GM23338 (cell line): ENCODE measurements around the gene KIR2DL1. TPM values are rescaled to one million over a fixed set of nuclear protein-coding genes. Genes with fewer than 3 reads are reported as not detected.
"Not testable (repeated sequence)": the region's sequence is repeated elsewhere in the genome, so short reads cannot be mapped to it uniquely, and the experiment has no call there.

ENCODE experiments used
- ATAC-seq: fragments of 200-7000 bp; cut with Tn5 transposase; 3 replicates; pipeline ENCODE4 v1.9.1; 2020
- DNase-seq: peaks from one replicate; pipeline ENCODE4 v3.0.0-alpha.2; 2015; ENCODE audit warnings: low spot score
- H2AFZ ChIP-seq: fragments of 200-600 bp; sonication (generic); 2 replicates; pipeline ENCODE4 v1.8.0; 2016; ENCODE audit warnings: antibody characterized with exemption, mild to moderate bottlenecking, moderate library complexity
- H3F3A ChIP-seq: fragments of 200-600 bp; sonication (generic); replicated peaks from 2 replicates; pipeline ENCODE4 v1.8.0; 2017; ENCODE audit warnings: antibody characterized with exemption, mixed run types, low read depth
- H3K27ac ChIP-seq: fragments of 200-600 bp; sonication (generic); 2 replicates; pipeline ENCODE4 v1.6.1; 2016; ENCODE audit warnings: low read depth
- H3K27me3 ChIP-seq: fragments of 200-600 bp; sonication (generic); 2 replicates; pipeline ENCODE4 v1.8.0; 2016; ENCODE audit warnings: mild to moderate bottlenecking, mixed run types, moderate library complexity; ENCODE audit not compliant: insufficient read depth
- H3K36me3 ChIP-seq: fragments of 200-600 bp; sonication (generic); 2 replicates; pipeline ENCODE4 v1.8.0; 2016; ENCODE audit warnings: mild to moderate bottlenecking; ENCODE audit not compliant: insufficient read depth
- H3K4me1 ChIP-seq: fragments of 200-600 bp; sonication (generic); 2 replicates; pipeline ENCODE4 v1.8.0; 2016; ENCODE audit warnings: mild to moderate bottlenecking, moderate library complexity; ENCODE audit not compliant: insufficient read depth
- H3K4me2 ChIP-seq: fragments of 200-600 bp; sonication (generic); 2 replicates; pipeline ENCODE4 v1.7.1; 2017; ENCODE audit warnings: mixed run types
- H3K4me3 ChIP-seq: fragments of 200-600 bp; sonication (generic); 2 replicates; pipeline ENCODE4 v1.6.1; 2016; ENCODE audit warnings: mixed run types
- H3K79me2 ChIP-seq: fragments of 200-600 bp; sonication (generic); replicated peaks from 2 replicates; pipeline ENCODE4 v1.8.0; 2017; ENCODE audit warnings: mild to moderate bottlenecking; ENCODE audit not compliant: insufficient read depth
- H3K9me2 ChIP-seq: fragments of 200-600 bp; sonication (generic); 2 replicates; pipeline ENCODE4 v1.8.0; 2017; ENCODE audit not compliant: insufficient read depth
- H4K20me1 ChIP-seq: fragments of 200-600 bp; sonication (generic); replicated peaks from 2 replicates; pipeline ENCODE4 v1.8.0; 2017; ENCODE audit warnings: mild to moderate bottlenecking; ENCODE audit not compliant: insufficient read depth
- H3K27ac Mint-ChIP-seq: 2 replicates; pipeline ENCODE4 v1.8.0; 2020; ENCODE audit warnings: inconsistent platforms, mild to moderate bottlenecking, moderate library complexity, mixed read lengths
- H3K27me3 Mint-ChIP-seq: 3 replicates; pipeline ENCODE4 v1.8.0; 2022; ENCODE audit warnings: low read depth, mild to moderate bottlenecking, moderate library complexity, mixed read lengths, inconsistent platforms; ENCODE audit not compliant: insufficient read depth, poor library complexity
- H3K36me3 Mint-ChIP-seq: 3 replicates; pipeline ENCODE4 v1.8.0; 2021; ENCODE audit warnings: low read depth, mild to moderate bottlenecking, inconsistent platforms, moderate library complexity, mixed read lengths
- H3K4me1 Mint-ChIP-seq: 3 replicates; pipeline ENCODE4 v1.8.0; 2020; ENCODE audit warnings: mild to moderate bottlenecking, inconsistent platforms, mixed read lengths
- H3K4me3 Mint-ChIP-seq: 3 replicates; pipeline ENCODE4 v1.8.0; 2021; ENCODE audit warnings: moderate library complexity, mild to moderate bottlenecking, inconsistent platforms, mixed read lengths
- H3K9me3 Mint-ChIP-seq: 3 replicates; pipeline ENCODE4 v1.8.0; 2020; ENCODE audit warnings: moderate library complexity, mild to moderate bottlenecking, inconsistent platforms, mixed read lengths
- CREB1 ChIP-seq: fragments of 250-450 bp; sonication (Bioruptor Pico); IDR thresholded peaks from 2 replicates; pipeline ENCODE4 v1.5.0; 2020; ENCODE audit warnings: low read depth, mild to moderate bottlenecking, moderate library complexity
- EZH2 ChIP-seq: fragments of 200-600 bp; sonication (generic); IDR thresholded peaks from one replicate; pipeline ENCODE4 v1.8.0; 2017; ENCODE audit warnings: antibody characterized with exemption, mild to moderate bottlenecking, low read depth; ENCODE audit not compliant: unreplicated experiment
- EZH2phosphoT487 ChIP-seq: fragments of 200-600 bp; sonication (generic); IDR thresholded peaks from one replicate; pipeline ENCODE4 v1.8.1; 2018; ENCODE audit warnings: antibody characterized with exemption; ENCODE audit not compliant: unreplicated experiment
- JUNB ChIP-seq: IDR thresholded peaks from one replicate; pipeline ENCODE4 v1.6.1; 2016; ENCODE audit warnings: antibody characterized with exemption; ENCODE audit not compliant: unreplicated experiment
- POLR2AphosphoS5 ChIP-seq: IDR thresholded peaks from 2 replicates; pipeline ENCODE4 v1.6.1; 2016; ENCODE audit warnings: antibody characterized with exemption, low read depth
- STAT1 ChIP-seq: IDR thresholded peaks from one replicate; pipeline ENCODE4 v1.6.1; 2016; ENCODE audit warnings: antibody characterized with exemption; ENCODE audit not compliant: unreplicated experiment
- ZNF114 ChIP-seq: fragments of 250-450 bp; sonication (Bioruptor Pico); IDR thresholded peaks from 2 replicates; pipeline ENCODE4 v1.5.0; 2020; ENCODE audit warnings: mild to moderate bottlenecking, moderate library complexity
- ZNF331 ChIP-seq: fragments of 250-450 bp; sonication (Bioruptor Pico); IDR thresholded peaks from 2 replicates; pipeline ENCODE4 v1.5.0; 2020; ENCODE audit warnings: low read depth, mild to moderate bottlenecking, moderate library complexity
- long read RNA-seq: library from polyadenylated mRNA; unstranded; transcript quantifications from one replicate; pipeline ENCODE4 v2.0.0, GENCODE V29; 2020; ENCODE audit not compliant: unreplicated experiment
- polyA plus RNA-seq: library from polyadenylated mRNA; unstranded; fragments of >200 nt; fragmentation: Nextera tagmentation; extraction: Ambion mirVana; gene quantifications from 2 replicates; pipeline ENCODE4 v1.2.1, GENCODE V29; 2016
- total RNA-seq: library from RNA; depleted of rRNA; stranded (reverse); fragments of >200 nt; shearing (Covaris generic); gene quantifications from 2 replicates; pipeline ENCODE4 v1.2.3, GENCODE V29; 2014; rRNA removed
- TF ChIP-seq, protein P1 (sequence below): IDR thresholded peaks from one replicate; pipeline ENCODE4 v1.6.1; 2018; ENCODE audit warnings: antibody characterized with exemption; ENCODE audit not compliant: unreplicated experiment
- TF ChIP-seq, protein P2 (sequence below): fragments of 250-450 bp; sonication (Bioruptor Pico); IDR thresholded peaks from 2 replicates; pipeline ENCODE4 v1.5.0; 2020; ENCODE audit warnings: mild to moderate bottlenecking, moderate library complexity
- TF ChIP-seq, protein P3 (sequence below), 2 experiments: fragments of 200-600 bp in 1 of 2; sonication (generic) in 1 of 2; conservative IDR thresholded peaks; 2 replicates each; pipeline versions ENCODE4 v1.5.1 to v1.6.1; 2016 to 2017; ENCODE audit warnings: antibody characterized with exemption in 2 of 2, low read depth in 2 of 2, mild to moderate bottlenecking in 2 of 2, moderate library complexity in 1 of 2

The KIR2DL1 gene
- total RNA-seq (not detected in 2 replicates), polyA plus RNA-seq (not detected in 2 replicates)
- long read RNA-seq = 0 reads

DNA sequence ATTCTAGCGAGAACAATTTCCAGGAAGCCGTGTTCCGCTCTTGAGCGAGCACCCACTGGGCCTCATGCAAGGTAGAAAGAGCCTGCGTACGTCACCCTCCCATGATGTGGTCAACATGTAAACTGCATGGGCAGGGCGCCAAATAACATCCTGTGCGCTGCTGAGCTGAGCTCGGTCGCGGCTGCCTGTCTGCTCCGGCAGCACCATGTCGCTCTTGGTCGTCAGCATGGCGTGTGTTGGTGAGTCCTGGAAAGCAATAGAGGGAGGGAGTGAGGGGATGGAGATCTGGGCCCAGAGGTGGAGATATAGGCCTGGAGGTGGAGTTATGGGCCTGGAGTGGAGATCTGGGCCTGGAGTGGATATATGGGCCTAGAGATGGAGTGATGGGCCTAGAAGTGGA lies at the start of gene KIR2DL1:
Gene KIR2DL1 (plus strand): TSS at position 148 of the 400 bp plus-strand sequence. CDS start 58 bp downstream, at position 206.
- not testable (repeated sequence) for H3K27me3 ChIP-seq, H4K20me1 ChIP-seq, H3K27ac ChIP-seq, H3K4me3 ChIP-seq, H3K27me3 Mint-ChIP-seq, H3K9me2 ChIP-seq, H3F3A ChIP-seq, DNase-seq, H3K79me2 ChIP-seq, H3K27ac Mint-ChIP-seq, H2AFZ ChIP-seq, H3K4me1 Mint-ChIP-seq, H3K36me3 ChIP-seq, H3K4me1 ChIP-seq, ATAC-seq, H3K4me2 ChIP-seq, H3K4me3 Mint-ChIP-seq
- Mint-ChIP-seq H3K36me3 (peaks cover 49% of the 10 kb centered on the region), H3K9me3 (peaks cover 94% of the 10 kb centered on the region)

DNA sequence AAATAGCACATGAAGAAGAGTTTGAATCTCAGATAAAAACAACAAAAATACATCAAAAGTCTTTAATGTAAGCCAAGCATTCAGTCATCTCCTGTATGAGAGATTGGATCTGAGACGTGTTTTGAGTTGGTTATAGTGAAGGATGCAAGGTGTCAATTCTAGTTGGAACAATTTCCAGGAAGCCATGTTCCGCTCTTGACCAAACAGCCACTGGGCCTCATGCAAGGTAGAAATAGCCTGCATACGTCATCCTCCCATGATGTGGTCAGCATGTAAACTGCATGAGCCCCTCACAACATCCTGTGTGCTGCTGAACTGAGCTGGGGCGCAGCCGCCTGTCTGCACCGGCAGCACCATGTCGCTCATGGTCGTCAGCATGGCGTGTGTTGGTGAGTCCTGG lies 45.5 kb upstream of the KIR2DL1 start, which contains the start of gene KIR3DL3:
Gene KIR3DL3 (plus strand): TSS at position 301 of the 400 bp plus-strand sequence. CDS start 55 bp downstream, at position 356.
- no peaks in the 10 kb centered on the region for H4K20me1 ChIP-seq
- peaks cover 7% of the 10 kb centered on the region for H3K27me3 Mint-ChIP-seq
- peaks cover 6% of the 10 kb centered on the region; the same call in 1 of the 2 replicates for H3K36me3 ChIP-seq
- H3K27me3 ChIP-seq = no peaks in the 10 kb centered on the region
- peaks cover 100% of the 10 kb centered on the region for H3K9me3 Mint-ChIP-seq
- DNase-seq (no peak), ATAC-seq (no peak)
- H3K4me3 ChIP-seq = no peak within 1 kb of the TSS
- H3K4me1 ChIP-seq = no peaks in the 10 kb centered on the region
- no peak within 1 kb of the TSS for H2AFZ ChIP-seq
- peaks cover 49% of the 10 kb centered on the region for H3K36me3 Mint-ChIP-seq
- H3K27ac ChIP-seq = no peak within 1 kb of the TSS
- H3K4me2 ChIP-seq = no peak within 1 kb of the TSS
- no peak within 1 kb of the TSS for H3K4me3 Mint-ChIP-seq
- no peaks in the 10 kb centered on the region for H3K79me2 ChIP-seq
- no peaks in the 10 kb centered on the region for H3F3A ChIP-seq
- H3K9me2 ChIP-seq = no peaks in the 10 kb centered on the region
- no peaks in the 10 kb centered on the region for H3K4me1 Mint-ChIP-seq
- no peak within 1 kb of the TSS for H3K27ac Mint-ChIP-seq
- no peak for TF ChIP-seq ZNF114 (CRISPR knock-in tag)
- TF ChIP-seq POLR2AphosphoS5 = no peak
- TF ChIP-seq STAT1 = no peak
- no peak for TF ChIP-seq JUNB
- TF ChIP-seq, protein P1, sequence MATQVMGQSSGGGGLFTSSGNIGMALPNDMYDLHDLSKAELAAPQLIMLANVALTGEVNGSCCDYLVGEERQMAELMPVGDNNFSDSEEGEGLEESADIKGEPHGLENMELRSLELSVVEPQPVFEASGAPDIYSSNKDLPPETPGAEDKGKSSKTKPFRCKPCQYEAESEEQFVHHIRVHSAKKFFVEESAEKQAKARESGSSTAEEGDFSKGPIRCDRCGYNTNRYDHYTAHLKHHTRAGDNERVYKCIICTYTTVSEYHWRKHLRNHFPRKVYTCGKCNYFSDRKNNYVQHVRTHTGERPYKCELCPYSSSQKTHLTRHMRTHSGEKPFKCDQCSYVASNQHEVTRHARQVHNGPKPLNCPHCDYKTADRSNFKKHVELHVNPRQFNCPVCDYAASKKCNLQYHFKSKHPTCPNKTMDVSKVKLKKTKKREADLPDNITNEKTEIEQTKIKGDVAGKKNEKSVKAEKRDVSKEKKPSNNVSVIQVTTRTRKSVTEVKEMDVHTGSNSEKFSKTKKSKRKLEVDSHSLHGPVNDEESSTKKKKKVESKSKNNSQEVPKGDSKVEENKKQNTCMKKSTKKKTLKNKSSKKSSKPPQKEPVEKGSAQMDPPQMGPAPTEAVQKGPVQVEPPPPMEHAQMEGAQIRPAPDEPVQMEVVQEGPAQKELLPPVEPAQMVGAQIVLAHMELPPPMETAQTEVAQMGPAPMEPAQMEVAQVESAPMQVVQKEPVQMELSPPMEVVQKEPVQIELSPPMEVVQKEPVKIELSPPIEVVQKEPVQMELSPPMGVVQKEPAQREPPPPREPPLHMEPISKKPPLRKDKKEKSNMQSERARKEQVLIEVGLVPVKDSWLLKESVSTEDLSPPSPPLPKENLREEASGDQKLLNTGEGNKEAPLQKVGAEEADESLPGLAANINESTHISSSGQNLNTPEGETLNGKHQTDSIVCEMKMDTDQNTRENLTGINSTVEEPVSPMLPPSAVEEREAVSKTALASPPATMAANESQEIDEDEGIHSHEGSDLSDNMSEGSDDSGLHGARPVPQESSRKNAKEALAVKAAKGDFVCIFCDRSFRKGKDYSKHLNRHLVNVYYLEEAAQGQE = no peak
- TF ChIP-seq, protein P2, sequence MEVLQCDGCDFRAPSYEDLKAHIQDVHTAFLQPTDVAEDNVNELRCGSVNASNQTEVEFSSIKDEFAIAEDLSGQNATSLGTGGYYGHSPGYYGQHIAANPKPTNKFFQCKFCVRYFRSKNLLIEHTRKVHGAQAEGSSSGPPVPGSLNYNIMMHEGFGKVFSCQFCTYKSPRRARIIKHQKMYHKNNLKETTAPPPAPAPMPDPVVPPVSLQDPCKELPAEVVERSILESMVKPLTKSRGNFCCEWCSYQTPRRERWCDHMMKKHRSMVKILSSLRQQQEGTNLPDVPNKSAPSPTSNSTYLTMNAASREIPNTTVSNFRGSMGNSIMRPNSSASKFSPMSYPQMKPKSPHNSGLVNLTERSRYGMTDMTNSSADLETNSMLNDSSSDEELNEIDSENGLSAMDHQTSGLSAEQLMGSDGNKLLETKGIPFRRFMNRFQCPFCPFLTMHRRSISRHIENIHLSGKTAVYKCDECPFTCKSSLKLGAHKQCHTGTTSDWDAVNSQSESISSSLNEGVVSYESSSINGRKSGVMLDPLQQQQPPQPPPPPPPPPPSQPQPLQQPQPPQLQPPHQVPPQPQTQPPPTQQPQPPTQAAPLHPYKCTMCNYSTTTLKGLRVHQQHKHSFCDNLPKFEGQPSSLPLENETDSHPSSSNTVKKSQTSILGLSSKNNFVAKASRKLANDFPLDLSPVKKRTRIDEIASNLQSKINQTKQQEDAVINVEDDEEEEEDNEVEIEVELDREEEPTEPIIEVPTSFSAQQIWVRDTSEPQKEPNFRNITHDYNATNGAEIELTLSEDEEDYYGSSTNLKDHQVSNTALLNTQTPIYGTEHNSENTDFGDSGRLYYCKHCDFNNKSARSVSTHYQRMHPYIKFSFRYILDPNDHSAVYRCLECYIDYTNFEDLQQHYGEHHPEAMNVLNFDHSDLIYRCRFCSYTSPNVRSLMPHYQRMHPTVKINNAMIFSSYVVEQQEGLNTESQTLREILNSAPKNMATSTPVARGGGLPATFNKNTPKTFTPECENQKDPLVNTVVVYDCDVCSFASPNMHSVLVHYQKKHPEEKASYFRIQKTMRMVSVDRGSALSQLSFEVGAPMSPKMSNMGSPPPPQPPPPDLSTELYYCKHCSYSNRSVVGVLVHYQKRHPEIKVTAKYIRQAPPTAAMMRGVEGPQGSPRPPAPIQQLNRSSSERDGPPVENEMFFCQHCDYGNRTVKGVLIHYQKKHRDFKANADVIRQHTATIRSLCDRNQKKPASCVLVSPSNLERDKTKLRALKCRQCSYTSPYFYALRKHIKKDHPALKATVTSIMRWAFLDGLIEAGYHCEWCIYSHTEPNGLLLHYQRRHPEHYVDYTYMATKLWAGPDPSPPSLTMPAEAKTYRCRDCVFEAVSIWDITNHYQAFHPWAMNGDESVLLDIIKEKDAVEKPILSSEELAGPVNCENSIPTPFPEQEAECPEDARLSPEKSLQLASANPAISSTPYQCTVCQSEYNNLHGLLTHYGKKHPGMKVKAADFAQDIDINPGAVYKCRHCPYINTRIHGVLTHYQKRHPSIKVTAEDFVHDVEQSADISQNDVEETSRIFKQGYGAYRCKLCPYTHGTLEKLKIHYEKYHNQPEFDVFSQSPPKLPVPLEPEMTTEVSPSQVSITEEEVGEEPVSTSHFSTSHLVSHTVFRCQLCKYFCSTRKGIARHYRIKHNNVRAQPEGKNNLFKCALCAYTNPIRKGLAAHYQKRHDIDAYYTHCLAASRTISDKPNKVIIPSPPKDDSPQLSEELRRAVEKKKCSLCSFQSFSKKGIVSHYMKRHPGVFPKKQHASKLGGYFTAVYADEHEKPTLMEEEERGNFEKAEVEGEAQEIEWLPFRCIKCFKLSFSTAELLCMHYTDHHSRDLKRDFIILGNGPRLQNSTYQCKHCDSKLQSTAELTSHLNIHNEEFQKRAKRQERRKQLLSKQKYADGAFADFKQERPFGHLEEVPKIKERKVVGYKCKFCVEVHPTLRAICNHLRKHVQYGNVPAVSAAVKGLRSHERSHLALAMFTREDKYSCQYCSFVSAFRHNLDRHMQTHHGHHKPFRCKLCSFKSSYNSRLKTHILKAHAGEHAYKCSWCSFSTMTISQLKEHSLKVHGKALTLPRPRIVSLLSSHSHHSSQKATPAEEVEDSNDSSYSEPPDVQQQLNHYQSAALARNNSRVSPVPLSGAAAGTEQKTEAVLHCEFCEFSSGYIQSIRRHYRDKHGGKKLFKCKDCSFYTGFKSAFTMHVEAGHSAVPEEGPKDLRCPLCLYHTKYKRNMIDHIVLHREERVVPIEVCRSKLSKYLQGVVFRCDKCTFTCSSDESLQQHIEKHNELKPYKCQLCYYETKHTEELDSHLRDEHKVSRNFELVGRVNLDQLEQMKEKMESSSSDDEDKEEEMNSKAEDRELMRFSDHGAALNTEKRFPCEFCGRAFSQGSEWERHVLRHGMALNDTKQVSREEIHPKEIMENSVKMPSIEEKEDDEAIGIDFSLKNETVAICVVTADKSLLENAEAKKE = no peak
- no peak for TF ChIP-seq EZH2
- TF ChIP-seq CREB1 (CRISPR knock-in tag) = no peak
- TF ChIP-seq ZNF331 (CRISPR knock-in tag) = no peak
- TF ChIP-seq, protein P3, sequence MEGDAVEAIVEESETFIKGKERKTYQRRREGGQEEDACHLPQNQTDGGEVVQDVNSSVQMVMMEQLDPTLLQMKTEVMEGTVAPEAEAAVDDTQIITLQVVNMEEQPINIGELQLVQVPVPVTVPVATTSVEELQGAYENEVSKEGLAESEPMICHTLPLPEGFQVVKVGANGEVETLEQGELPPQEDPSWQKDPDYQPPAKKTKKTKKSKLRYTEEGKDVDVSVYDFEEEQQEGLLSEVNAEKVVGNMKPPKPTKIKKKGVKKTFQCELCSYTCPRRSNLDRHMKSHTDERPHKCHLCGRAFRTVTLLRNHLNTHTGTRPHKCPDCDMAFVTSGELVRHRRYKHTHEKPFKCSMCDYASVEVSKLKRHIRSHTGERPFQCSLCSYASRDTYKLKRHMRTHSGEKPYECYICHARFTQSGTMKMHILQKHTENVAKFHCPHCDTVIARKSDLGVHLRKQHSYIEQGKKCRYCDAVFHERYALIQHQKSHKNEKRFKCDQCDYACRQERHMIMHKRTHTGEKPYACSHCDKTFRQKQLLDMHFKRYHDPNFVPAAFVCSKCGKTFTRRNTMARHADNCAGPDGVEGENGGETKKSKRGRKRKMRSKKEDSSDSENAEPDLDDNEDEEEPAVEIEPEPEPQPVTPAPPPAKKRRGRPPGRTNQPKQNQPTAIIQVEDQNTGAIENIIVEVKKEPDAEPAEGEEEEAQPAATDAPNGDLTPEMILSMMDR (conservative IDR thresholded peaks at IDR 0.05; ENCODE audit: low read depth in 2 of 2) = no peak
- TF ChIP-seq EZH2phosphoT487 = no peak
